Ishikawa (cell line): Measurements from ENCODE around the gene EHD1.

ENCODE experiments used
- CEBPB ChIP-seq: IDR thresholded peaks from 2 replicates; pipeline ENCODE4 v1.6.1; 2012
- EGR1 ChIP-seq: IDR thresholded peaks from 2 replicates; pipeline ENCODE4 v1.6.1; 2012
- EP300 ChIP-seq: IDR thresholded peaks from 2 replicates; pipeline ENCODE4 v1.6.1; 2012; ENCODE audit warnings: borderline replicate concordance
- MAX ChIP-seq: IDR thresholded peaks from 2 replicates; pipeline ENCODE4 v1.6.1; 2012
- RAD21 ChIP-seq: IDR thresholded peaks from 2 replicates; pipeline ENCODE4 v1.6.1; 2012; ENCODE audit warnings: low read depth
- TCF12 ChIP-seq: IDR thresholded peaks from 2 replicates; pipeline ENCODE4 v1.6.1; 2012; ENCODE audit warnings: low read depth
- USF1 ChIP-seq: IDR thresholded peaks from 2 replicates; pipeline ENCODE4 v1.6.1; 2012
- YY1 ChIP-seq: IDR thresholded peaks from 2 replicates; pipeline ENCODE4 v1.6.1; 2012; ENCODE audit warnings: low read depth
- ZBTB7A ChIP-seq: IDR thresholded peaks from 2 replicates; pipeline ENCODE4 v1.6.1; 2012; ENCODE audit warnings: low read depth

GRCh38 chr11:64926689-64927088 is 48.3 kb upstream of the EHD1 start:
- TF ChIP-seq RAD21 (no peak), MAX (no peak), CEBPB (no peak), ZBTB7A (no peak), EP300 (no peak), YY1 (no peak), USF1 (no peak), EGR1 (no peak), TCF12 (no peak)
